IMR-90 (cell line): Measurements from ENCODE around the gene DGKQ. TPM values are rescaled to one million over a fixed set of nuclear protein-coding genes. Genes with fewer than 3 reads are reported as not detected.

ENCODE experiments used
- ATAC-seq: fragments of 200-7000 bp; cut with Tn5 transposase; 2 replicates; pipeline ENCODE4 v1.9.1; 2020; ENCODE audit warnings: low read depth, mild to moderate bottlenecking, moderate library complexity
- BruUV-seq: library from RNA; stranded (reverse); fragments of 400-500 nt; replicated peaks from 2 replicates; lab custom pipeline; 2021; lab: Mats Ljungman, UMichigan
- CTCF ChIA-PET: fragments of 300-600 bp; formaldehyde crosslinking; extraction: SDS; loops from one replicate; lab custom pipeline; 2021; ENCODE audit warnings: antibody characterized with exemption; lab: Yijun Ruan, JAX
- POLR2A ChIA-PET: fragments of 300-600 bp; sonication (Branson Sonifier 250); formaldehyde crosslinking; loops from one replicate; lab custom pipeline; 2022; ENCODE audit warnings: antibody characterized with exemption; ENCODE audit not compliant: unreplicated experiment; lab: Charles Lee
- DNase-seq: peaks from one replicate; pipeline ENCODE4 v3.0.0; 2013
- H2AFZ ChIP-seq: replicated peaks from 2 replicates; pipeline ENCODE3; 2013; ENCODE audit warnings: low read length, mild to moderate bottlenecking; ENCODE audit not compliant: poor library complexity
- H2AK5ac ChIP-seq: 2 replicates; pipeline ENCODE4 v1.6.1; 2013; ENCODE audit warnings: low read depth, low read length, inconsistent platforms
- H2AK9ac ChIP-seq: replicated peaks from 2 replicates; pipeline ENCODE3; 2013; ENCODE audit warnings: mild to moderate bottlenecking, low read depth, low read length, moderate library complexity; ENCODE audit not compliant: poor library complexity
- H2BK120ac ChIP-seq: 2 replicates; pipeline ENCODE4 v1.6.1; 2013; ENCODE audit warnings: low read depth, low read length, inconsistent platforms
- H2BK15ac ChIP-seq: 3 replicates; pipeline ENCODE4 v1.6.1; 2013; ENCODE audit warnings: low read depth, low read length, inconsistent platforms
- H2BK20ac ChIP-seq: 2 replicates; pipeline ENCODE4 v1.6.1; 2013; ENCODE audit warnings: low read depth, mild to moderate bottlenecking, inconsistent platforms, low read length, moderate library complexity
- H2BK5ac ChIP-seq: 2 replicates; pipeline ENCODE4 v1.6.1; 2013; ENCODE audit warnings: mild to moderate bottlenecking, low read depth, low read length, inconsistent platforms; ENCODE audit not compliant: poor library complexity, severe bottlenecking
- H3K14ac ChIP-seq: replicated peaks from 2 replicates; pipeline ENCODE4 v1.6.1; 2013; ENCODE audit warnings: low read depth, low read length, inconsistent platforms
- H3K18ac ChIP-seq: 2 replicates; pipeline ENCODE4 v1.6.1; 2013; ENCODE audit warnings: low read depth, low read length, control low read depth
- H3K23ac ChIP-seq: 2 replicates; pipeline ENCODE4 v1.6.1; 2013; ENCODE audit warnings: low read depth, low read length, inconsistent platforms
- H3K27ac ChIP-seq: 2 replicates; pipeline ENCODE4 v1.5.1; 2013; ENCODE audit warnings: mild to moderate bottlenecking, control low read depth, low read length; ENCODE audit not compliant: insufficient read depth
- H3K27me3 ChIP-seq: 2 replicates; pipeline ENCODE4 v1.6.1; 2013; ENCODE audit warnings: low read length; ENCODE audit not compliant: control insufficient read depth, insufficient read depth
- H3K36me3 ChIP-seq: 2 replicates; pipeline ENCODE4 v1.6.1; 2013; ENCODE audit warnings: low read length, mixed read lengths; ENCODE audit not compliant: control insufficient read depth, insufficient read depth
- H3K4ac ChIP-seq: 2 replicates; pipeline ENCODE4 v1.6.1; 2013; ENCODE audit warnings: low read depth, low read length, inconsistent platforms
- H3K4me1 ChIP-seq: 2 replicates; pipeline ENCODE4 v1.6.1; 2013; ENCODE audit warnings: low read length, mixed read lengths; ENCODE audit not compliant: control insufficient read depth, insufficient read depth
- H3K4me2 ChIP-seq: 2 replicates; pipeline ENCODE4 v1.6.1; 2013; ENCODE audit warnings: low read depth, mild to moderate bottlenecking, control low read depth, low read length, moderate library complexity
- H3K4me3 ChIP-seq: 2 replicates; pipeline ENCODE4 v1.5.1; 2013; ENCODE audit warnings: low read depth, mild to moderate bottlenecking, control low read depth, low read length, moderate library complexity; ENCODE audit not compliant: insufficient read depth
- H3K56ac ChIP-seq: 2 replicates; pipeline ENCODE4 v1.6.1; 2013; ENCODE audit warnings: low read length, inconsistent platforms; ENCODE audit not compliant: insufficient read depth; ENCODE audit errors: extremely low read depth
- H3K79me1 ChIP-seq, 2 experiments: 2 replicates each; pipeline ENCODE4 v1.6.1; 2013; ENCODE audit warnings: low read length in 2 of 2, inconsistent platforms in 1 of 2, low read depth in 1 of 2
- H3K9ac ChIP-seq: 2 replicates; pipeline ENCODE4 v1.6.1; 2013; ENCODE audit warnings: low read depth, low read length, control low read depth
- H3K9me1 ChIP-seq: 2 replicates; pipeline ENCODE4 v1.6.1; 2013; ENCODE audit warnings: low read length, inconsistent platforms; ENCODE audit not compliant: insufficient read depth
- H3K9me3 ChIP-seq: 2 replicates; pipeline ENCODE4 v1.6.1; 2013; ENCODE audit warnings: low read length; ENCODE audit not compliant: control insufficient read depth, insufficient read depth
- H4K20me1 ChIP-seq: 2 replicates; pipeline ENCODE4 v1.6.1; 2013; ENCODE audit warnings: low read length, inconsistent platforms; ENCODE audit not compliant: insufficient read depth
- H4K5ac ChIP-seq: 2 replicates; pipeline ENCODE4 v1.6.1; 2013; ENCODE audit warnings: mild to moderate bottlenecking, low read depth, low read length, control low read depth
- H4K8ac ChIP-seq, 2 experiments: 2 replicates each; pipeline ENCODE4 v1.6.1; 2013; ENCODE audit warnings: low read depth in 2 of 2, low read length in 2 of 2, control low read depth in 1 of 2, inconsistent platforms in 1 of 2
- H4K91ac ChIP-seq: 2 replicates; pipeline ENCODE4 v1.6.1; 2013; ENCODE audit warnings: low read depth, low read length, inconsistent platforms; ENCODE audit not compliant: insufficient read depth
- BHLHE40 ChIP-seq: fragments of 150-350 bp; IDR thresholded peaks from 2 replicates; pipeline ENCODE4 v1.6.1; 2016; ENCODE audit warnings: mild to moderate bottlenecking, low read depth, low read length
- CEBPB ChIP-seq: IDR thresholded peaks from 2 replicates; pipeline ENCODE4 v1.6.1; 2012; ENCODE audit warnings: low read depth, low read length, improper control_type of control experiment
- CHD1 ChIP-seq: IDR thresholded peaks from 2 replicates; pipeline ENCODE4 v1.6.1; 2012; ENCODE audit warnings: low read depth, low read length, improper control_type of control experiment
- FOS ChIP-seq: fragments of 150-350 bp; IDR thresholded peaks from 2 replicates; pipeline ENCODE4 v1.6.1; 2016; ENCODE audit warnings: low read depth, low read length
- MAFK ChIP-seq: IDR thresholded peaks from 2 replicates; pipeline ENCODE4 v1.6.1; 2012; ENCODE audit warnings: low read depth, low read length, improper control_type of control experiment
- MAZ ChIP-seq: IDR thresholded peaks from 2 replicates; pipeline ENCODE4 v1.6.1; 2012; ENCODE audit warnings: low read depth, mild to moderate bottlenecking, low read length, improper control_type of control experiment, moderate library complexity, borderline replicate concordance
- MXI1 ChIP-seq: IDR thresholded peaks from 2 replicates; pipeline ENCODE4 v1.6.1; 2012; ENCODE audit warnings: low read depth, mild to moderate bottlenecking, low read length, moderate library complexity, borderline replicate concordance
- NFE2L2 ChIP-seq: fragments of 150-350 bp; IDR thresholded peaks from 2 replicates; pipeline ENCODE4 v1.6.1; 2016; ENCODE audit warnings: low read depth, mild to moderate bottlenecking, low read length
- POLR2A ChIP-seq: IDR thresholded peaks from 2 replicates; pipeline ENCODE4 v1.6.1; 2012; ENCODE audit warnings: mild to moderate bottlenecking, low read depth, low read length
- RAD21 ChIP-seq: IDR thresholded peaks from 2 replicates; pipeline ENCODE4 v1.6.1; 2012; ENCODE audit warnings: low read length, improper control_type of control experiment
- RCOR1 ChIP-seq: IDR thresholded peaks from 2 replicates; pipeline ENCODE4 v1.6.1; 2012; ENCODE audit warnings: mild to moderate bottlenecking, low read length, improper control_type of control experiment; ENCODE audit not compliant: insufficient replicate concordance
- RFX5 ChIP-seq: IDR thresholded peaks from 2 replicates; pipeline ENCODE4 v1.8.0; 2012; ENCODE audit warnings: low read depth, mild to moderate bottlenecking, low read length, moderate library complexity
- SMC3 ChIP-seq: fragments of 150-350 bp; IDR thresholded peaks from 2 replicates; pipeline ENCODE4 v1.6.1; 2016; ENCODE audit warnings: low read depth, mild to moderate bottlenecking, antibody characterized with exemption, low read length, moderate library complexity
- WGBS, 2 experiments: methylation state at CpG; one replicate each; pipeline versions ENCODE4 v1.1.5 to v1.1.7; 2013; ENCODE audit warnings: missing lambda C conversion rate in 2 of 2; ENCODE audit not compliant: insufficient read length in 1 of 2; ENCODE audit errors: extremely low coverage in 2 of 2; 5-methylcytosine and 5-hydroxymethylcytosine counted together
- dilution Hi-C: fragments of 300-500 bp; cut with HindIII; formaldehyde crosslinking; loops from one replicate; pipeline ENCODE4 v1.14.3; 2018; ENCODE audit warnings: low sequenced_read_pairs; ENCODE audit not compliant: unreplicated experiment
- in situ Hi-C: fragments of 300-500 bp; cut with MboI; formaldehyde crosslinking; loops from 3 replicates; pipeline ENCODE4 v1.14.3; 2019; ENCODE audit warnings: low sequenced_read_pairs, inconsistent platforms, mixed read lengths
- intact Hi-C: fragments of 100-400 bp; cut with micrococcal nuclease; formaldehyde crosslinking; loops from 2 replicates; pipeline ENCODE4 v1.10.0; 2022
- polyA plus RNA-seq, 3 experiments: library from polyadenylated mRNA; depleted of rRNA; stranded (reverse); fragments of >200 nt; gene quantifications; 2 replicates each; pipeline ENCODE4 v1.2.3, GENCODE V29; 2012; ENCODE audit warnings: low replicate concordance in 1 of 3
- total RNA-seq: library from RNA; depleted of rRNA; stranded (reverse); fragments of >200 nt; gene quantifications from 2 replicates; pipeline ENCODE4 v1.2.3, GENCODE V29; 2012
- TF ChIP-seq, protein P1 (sequence below): conservative IDR thresholded peaks from 2 replicates; pipeline ENCODE4 v1.5.1; 2012; ENCODE audit warnings: mild to moderate bottlenecking, low read depth, low read length, improper control_type of control experiment

The DGKQ gene
- total and polyA plus RNA-seq, 2 of the 4 experiments (the other 2 are of a cell fraction): 4.3 to 15.6 TPM

DNA sequence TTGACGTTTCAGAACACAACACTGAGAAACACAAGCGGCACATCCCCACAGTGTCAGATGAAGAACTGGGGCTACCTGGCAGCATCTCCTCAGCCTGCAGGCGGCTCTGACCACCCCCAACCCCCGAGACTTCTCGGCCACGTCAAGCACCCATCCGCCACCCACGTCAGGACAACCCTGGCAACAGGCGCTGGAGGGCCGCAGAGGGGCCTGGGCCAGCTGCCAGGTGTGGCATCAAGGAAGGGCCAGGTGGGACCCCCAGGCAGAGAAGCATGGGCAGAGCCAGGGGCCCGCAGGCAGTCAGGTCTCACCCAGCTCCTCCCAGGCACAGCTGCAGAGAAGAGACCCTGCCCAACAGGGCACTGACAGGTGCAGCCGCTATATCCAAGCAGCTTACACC is 63.5 kb downstream of the DGKQ start:
- intact Hi-C loops: no loop called here
- Histone ChIP-seq H2BK15ac (no peak overlapping the region), H3K4me1 (peaks cover 5% of the 10 kb centered on the region; the same call in 1 of the 2 replicates), H4K5ac (no peak overlapping the region), H3K18ac (no peak overlapping the region), H3K4me3 (no peak overlapping the region), H3K4me2 (no peak overlapping the region), H3K27me3 (no peaks in the 10 kb centered on the region), H3K79me1 (peaks cover 22 to 69% of the 10 kb centered on the region in 2 experiments), H3K36me3 (peaks cover 19% of the 10 kb centered on the region), H2BK5ac (no peak overlapping the region), H3K14ac (no peak overlapping the region), H3K9ac (no peak overlapping the region), H2AK5ac (no peak overlapping the region), H2BK20ac (no peak overlapping the region), H4K20me1 (peaks cover 69% of the 10 kb centered on the region), H2BK120ac (no peak overlapping the region), H2AK9ac (no peak overlapping the region), H2AFZ (no peak overlapping the region), H3K9me3 (no peaks in the 10 kb centered on the region), H3K4ac (no peak overlapping the region), H4K91ac (no peak overlapping the region), H3K27ac (no peak overlapping the region), H4K8ac (no peak overlapping the region), H3K56ac (no peak overlapping the region), H3K23ac (no peak overlapping the region), H3K9me1 (peaks cover 5% of the 10 kb centered on the region; the same call in 1 of the 2 replicates)
- in situ Hi-C loops: no loop called here
- dilution Hi-C loops: no loop called here
- 96% methylated on average over 5 of the region's 12 CpGs; no CpG with 5 or more reads in 1 of the 2 experiments for WGBS, 2 experiments
- ChIA-PET POLR2A (no interaction called here), CTCF (no interaction called here)
- no peak for DNase-seq
- TF ChIP-seq BHLHE40 (no peak), RCOR1 (no peak), RAD21 (no peak), RFX5 (no peak), CEBPB (no peak), FOS (no peak), MAFK (no peak), MAZ (no peak), NFE2L2 (no peak), CHD1 (no peak), POLR2A (no peak), MXI1 (no peak), SMC3 (no peak)
- TF ChIP-seq, protein P1, sequence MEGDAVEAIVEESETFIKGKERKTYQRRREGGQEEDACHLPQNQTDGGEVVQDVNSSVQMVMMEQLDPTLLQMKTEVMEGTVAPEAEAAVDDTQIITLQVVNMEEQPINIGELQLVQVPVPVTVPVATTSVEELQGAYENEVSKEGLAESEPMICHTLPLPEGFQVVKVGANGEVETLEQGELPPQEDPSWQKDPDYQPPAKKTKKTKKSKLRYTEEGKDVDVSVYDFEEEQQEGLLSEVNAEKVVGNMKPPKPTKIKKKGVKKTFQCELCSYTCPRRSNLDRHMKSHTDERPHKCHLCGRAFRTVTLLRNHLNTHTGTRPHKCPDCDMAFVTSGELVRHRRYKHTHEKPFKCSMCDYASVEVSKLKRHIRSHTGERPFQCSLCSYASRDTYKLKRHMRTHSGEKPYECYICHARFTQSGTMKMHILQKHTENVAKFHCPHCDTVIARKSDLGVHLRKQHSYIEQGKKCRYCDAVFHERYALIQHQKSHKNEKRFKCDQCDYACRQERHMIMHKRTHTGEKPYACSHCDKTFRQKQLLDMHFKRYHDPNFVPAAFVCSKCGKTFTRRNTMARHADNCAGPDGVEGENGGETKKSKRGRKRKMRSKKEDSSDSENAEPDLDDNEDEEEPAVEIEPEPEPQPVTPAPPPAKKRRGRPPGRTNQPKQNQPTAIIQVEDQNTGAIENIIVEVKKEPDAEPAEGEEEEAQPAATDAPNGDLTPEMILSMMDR: no peak
- ATAC-seq: no peak
- no TSS peak for BruUV-seq
